Endothelial cell of umbilical vein (primary cell): ENCODE measurements around the gene TICAM2. TPM values are rescaled to one million over a fixed set of nuclear protein-coding genes. Genes with fewer than 3 reads are reported as not detected.
"Not testable (repeated sequence)": the region's sequence is repeated elsewhere in the genome, so short reads cannot be mapped to it uniquely, and the experiment has no call there.

Source experiments
- BruUV-seq: library from RNA; stranded (reverse); fragments of 400-500 nt; replicated peaks from 2 replicates; lab custom pipeline; 2021; lab: Mats Ljungman, UMichigan
- CTCF ChIA-PET: fragments of 300-600, 350-600 bp; sonication (Branson Sonifier 250); formaldehyde crosslinking; loops from one replicate; lab custom pipeline; 2021; ENCODE audit warnings: antibody characterized with exemption, inconsistent platforms; lab: Charles Lee
- POLR2A ChIA-PET: fragments of 300-600, 350-600 bp; sonication (Branson Sonifier 250); formaldehyde crosslinking; loops from one replicate; lab custom pipeline; 2021; ENCODE audit warnings: antibody characterized with exemption, inconsistent platforms; lab: Charles Lee
- DNase-seq: peaks from one replicate; pipeline ENCODE4 v3.0.0-alpha.2; 2011; ENCODE audit warnings: low read depth, low spot score
- FAIRE-seq: peaks from 2 replicates; lab custom pipeline; 2011; peaks lifted over from hg19 to GRCh38; lab: Jason Lieb, UNC
- H2AFZ ChIP-seq: 2 replicates; pipeline ENCODE4 v1.6.0; 2012; ENCODE audit warnings: low read depth, low read length, control low read depth, inconsistent platforms
- H3K27ac ChIP-seq: 2 replicates; pipeline ENCODE4 v1.5.1; 2011; ENCODE audit warnings: low read depth, mild to moderate bottlenecking, control low read depth, low read length, moderate library complexity; ENCODE audit not compliant: insufficient read depth
- H3K27me3 ChIP-seq, 2 experiments: 2 replicates each; pipeline versions ENCODE4 v1.6.0 to v1.6.1; 2011; ENCODE audit warnings: low read length in 2 of 2, mixed read lengths in 1 of 2; ENCODE audit not compliant: control insufficient read depth in 2 of 2, insufficient read depth in 2 of 2
- H3K36me3 ChIP-seq, 2 experiments: 2 replicates in 1 of 2; 3 replicates in 1 of 2; pipeline ENCODE4 v1.5.1; 2011; ENCODE audit warnings: low read length in 2 of 2, mild to moderate bottlenecking in 1 of 2, moderate library complexity in 1 of 2; ENCODE audit not compliant: control insufficient read depth in 2 of 2, insufficient read depth in 2 of 2; ENCODE audit errors: extremely low read depth in 1 of 2
- H3K4me1 ChIP-seq: 3 replicates; pipeline ENCODE4 v1.5.1; 2011; ENCODE audit warnings: mild to moderate bottlenecking, low read length; ENCODE audit not compliant: control insufficient read depth, insufficient read depth; ENCODE audit errors: extremely low read depth
- H3K4me2 ChIP-seq: 2 replicates; pipeline ENCODE4 v1.6.1; 2011; ENCODE audit warnings: low read length, control low read depth, mixed read lengths; ENCODE audit not compliant: insufficient read depth
- H3K4me3 ChIP-seq, 3 experiments: fragments of 200-600 bp in 1 of 3; sonication (generic), shearing (Covaris generic) in 1 of 3; replicated peaks in 1 of 3; 2 replicates each; pipeline ENCODE4 v1.5.1; 2011 to 2016; ENCODE audit warnings: control low read depth in 3 of 3, low read length in 3 of 3, mild to moderate bottlenecking in 2 of 3, inconsistent platforms in 1 of 3, low read depth in 1 of 3, moderate library complexity in 1 of 3; ENCODE audit not compliant: insufficient read depth in 1 of 3
- H3K79me2 ChIP-seq: 2 replicates; pipeline ENCODE4 v1.6.0; 2012; ENCODE audit warnings: low read length, inconsistent platforms; ENCODE audit not compliant: control insufficient read depth, insufficient read depth
- H3K9ac ChIP-seq: replicated peaks from 2 replicates; pipeline ENCODE3; 2011; ENCODE audit warnings: low read length, control low read depth; ENCODE audit not compliant: insufficient read depth; ENCODE audit errors: extremely low read depth
- H3K9me1 ChIP-seq: replicated peaks from 3 replicates; pipeline ENCODE4 v1.6.0; 2011; ENCODE audit warnings: mild to moderate bottlenecking, low read length; ENCODE audit not compliant: control insufficient read depth, insufficient read depth; ENCODE audit errors: extremely low read depth
- H3K9me3 ChIP-seq: replicated peaks from 2 replicates; pipeline ENCODE4 v1.5.1; 2012; ENCODE audit warnings: low read length, inconsistent platforms; ENCODE audit not compliant: control insufficient read depth, insufficient read depth
- H4K20me1 ChIP-seq: replicated peaks from 2 replicates; pipeline ENCODE3; 2011; ENCODE audit warnings: mild to moderate bottlenecking, low read length; ENCODE audit not compliant: control insufficient read depth, insufficient read depth; ENCODE audit errors: extremely low read depth
- CTCF ChIP-seq, 2 donors: IDR thresholded peaks; 1 replicate in 1 of 2; 2 replicates in 1 of 2; pipeline ENCODE4 v1.5.1; 2011; ENCODE audit warnings: low read length in 2 of 2, mild to moderate bottlenecking in 2 of 2, moderate library complexity in 2 of 2, control low read depth in 1 of 2, inconsistent platforms in 1 of 2, low read depth in 1 of 2; ENCODE audit not compliant: insufficient read depth in 1 of 2; ENCODE audit errors: extremely low read depth in 1 of 2
- EZH2 ChIP-seq: IDR thresholded peaks from 2 replicates; pipeline ENCODE4 v1.6.1; 2012; ENCODE audit warnings: borderline replicate concordance, low read depth, mild to moderate bottlenecking, moderate library complexity, low read length, inconsistent platforms; ENCODE audit not compliant: severe bottlenecking
- FOS ChIP-seq: IDR thresholded peaks from 2 replicates; pipeline ENCODE4 v1.6.1; 2011; ENCODE audit warnings: mild to moderate bottlenecking, low read length, moderate library complexity, borderline replicate concordance; ENCODE audit not compliant: insufficient read depth
- GATA2 ChIP-seq: IDR thresholded peaks from 2 replicates; pipeline ENCODE4 v1.7.0; 2011; ENCODE audit warnings: low read depth, mild to moderate bottlenecking, moderate library complexity, mixed read lengths, low read length; ENCODE audit not compliant: insufficient read length, insufficient read depth
- JUN ChIP-seq: IDR thresholded peaks from 2 replicates; pipeline ENCODE4 v1.6.1; 2011; ENCODE audit warnings: borderline replicate concordance, low read depth; ENCODE audit not compliant: insufficient read length, insufficient read depth
- MAX ChIP-seq: IDR thresholded peaks from 2 replicates; pipeline ENCODE4 v1.6.1; 2011; ENCODE audit not compliant: insufficient read depth, insufficient read length
- MYC ChIP-seq: IDR thresholded peaks from one replicate; pipeline ENCODE4 v1.6.1; 2011; ENCODE audit warnings: mild to moderate bottlenecking, low read depth, low read length
- POLR2A ChIP-seq: IDR thresholded peaks from 2 replicates; pipeline ENCODE4 v1.6.1; 2012; ENCODE audit warnings: low read depth, mild to moderate bottlenecking, control low read depth, low read length
- POLR2AphosphoS5 ChIP-seq: IDR thresholded peaks from 2 replicates; pipeline ENCODE4 v1.6.1; 2012; ENCODE audit warnings: low read depth, mild to moderate bottlenecking, control low read depth, low read length, moderate library complexity; ENCODE audit not compliant: insufficient read depth
- dilution Hi-C: fragments of 300-500 bp; cut with MboI; formaldehyde crosslinking; loops from one replicate; pipeline ENCODE4 v1.15.0; 2019; ENCODE audit warnings: low sequenced_read_pairs; ENCODE audit not compliant: extremely low pct_ligation_motif_present
- intact Hi-C: fragments of 100-400 bp; cut with micrococcal nuclease; formaldehyde crosslinking; loops from one replicate; pipeline ENCODE4 v1.10.0; 2022
- polyA plus RNA-seq, 4 experiments: library from polyadenylated mRNA; depleted of rRNA in 3 of 4; stranded (reverse) in 3 of 4; unstranded in 1 of 4; fragments of >200 nt; gene quantifications; 2 replicates each; pipeline versions ENCODE4 v1.2.1 to v1.2.3, GENCODE V29; 2011 to 2012; ENCODE audit warnings: missing spikeins in 1 of 4
- total RNA-seq: library from RNA; stranded (reverse); gene quantifications from 2 replicates; pipeline ENCODE4 v1.2.3, GENCODE V29; 2021

The TICAM2 gene
- total and polyA plus RNA-seq, 2 donors (not counting 3 experiments of a cell fraction or from before 2014, with no cell fraction given), result 0.18 to 3.5 TPM

- ChIA-PET POLR2A (no interaction called here), CTCF (interaction anchor here (0.7 kb wide), 1 partner anchor 478 kb away, joined by 3 read pairs; no protein-coding TSS in a partner anchor)
- Histone ChIP-seq H3K36me3 (no peaks in the 10 kb centered on the region), H3K27ac (no peak overlapping the region), H3K4me3 (no peak overlapping the region), H3K9ac (no peak overlapping the region), H3K9me3 (no peaks in the 10 kb centered on the region), H3K4me2 (no peak overlapping the region), H3K9me1 (no peaks in the 10 kb centered on the region), H3K79me2 (no peaks in the 10 kb centered on the region), H2AFZ (no peak overlapping the region), H4K20me1 (no peaks in the 10 kb centered on the region), H3K27me3 (no peaks in the 10 kb centered on the region), H3K4me1 (no peaks in the 10 kb centered on the region)
- FAIRE-seq (no peak), DNase-seq (no peak)
- intact Hi-C loops, result no loop called here
- no TSS peak for BruUV-seq
- TF ChIP-seq MYC (no peak), POLR2AphosphoS5 (no peak)
- dilution Hi-C loops, result no loop called here
Measured at GRCh38 chr5:115649541-115649940, 47.3 kb upstream of the TICAM2 start.

GRCh38 chr5:115648056-115648455 lies 45.8 kb upstream of the TICAM2 start:
- no peak overlapping the region for H3K9ac ChIP-seq
- peaks cover 2% of the 10 kb centered on the region for H4K20me1 ChIP-seq
- ChIA-PET CTCF (no interaction called here), POLR2A (no interaction called here)
- no peaks in the 10 kb centered on the region for H3K36me3 ChIP-seq
- H3K9me3 ChIP-seq, result no peaks in the 10 kb centered on the region
- DNase-seq (no peak), FAIRE-seq (no peak)
- no peaks in the 10 kb centered on the region for H3K79me2 ChIP-seq
- no peak for TF ChIP-seq EZH2
- no peak for TF ChIP-seq MAX
- TF ChIP-seq CTCF (IDR thresholded peaks at IDR 0.05; ENCODE audit: extremely low read depth in 1 of 2, insufficient read depth in 1 of 2, low read depth in 1 of 2, low read length in 2 of 2), result no peak
- TF ChIP-seq GATA2, result no peak
- TF ChIP-seq FOS, result no peak
- TF ChIP-seq JUN, result no peak
- no peak for TF ChIP-seq POLR2AphosphoS5
- no peak for TF ChIP-seq POLR2A
- no peak for TF ChIP-seq MYC
- dilution Hi-C loops (no loop called here), intact Hi-C loops (no loop called here)
- H3K27ac ChIP-seq, result no peak overlapping the region
- no peak overlapping the region for H2AFZ ChIP-seq
- H3K9me1 ChIP-seq, result no peaks in the 10 kb centered on the region
- no peaks in the 10 kb centered on the region for H3K4me1 ChIP-seq
- H3K4me3 ChIP-seq, result no peak overlapping the region
- no TSS peak for BruUV-seq
- peaks cover 0 to 3% of the 10 kb centered on the region in 2 experiments for H3K27me3 ChIP-seq
- no peak overlapping the region for H3K4me2 ChIP-seq

GRCh38 chr5:115645386-115645785 lies 43.1 kb upstream of the TICAM2 start:
- FAIRE-seq, H3K9me3 ChIP-seq, H2AFZ ChIP-seq, intact Hi-C loops, H3K27me3 ChIP-seq, H3K4me2 ChIP-seq, H4K20me1 ChIP-seq, BruUV-seq, POLR2A ChIA-PET, H3K9ac ChIP-seq, H3K4me1 ChIP-seq, CTCF ChIA-PET, H3K79me2 ChIP-seq, H3K27ac ChIP-seq, H3K9me1 ChIP-seq, H3K4me3 ChIP-seq, H3K36me3 ChIP-seq, DNase-seq, dilution Hi-C loops: not testable (repeated sequence)
